Stimulated activated effector memory CD8-positive, alpha-beta T cell treated with anti-CD3 and anti-CD28 coated beads, Interleukin-12 subunit alpha, Interleukin-12 subunit beta, amount 100 ng/mL, for 72 hours (primary cell): Measurements from ENCODE around the gene PLEKHA8.
A peak's percentile ranks its signal among the peaks of the same experiment; 100 is the strongest.

Experiments used
- ATAC-seq: fragments of 150-1000 bp; cut with Tn5 transposase; 2 replicates; pipeline ENCODE4 v1.10.0; 2021
- DNase-seq, 2 donors: peaks; one replicate each; pipeline ENCODE4 v3.0.0; 2021 to 2022; ENCODE audit warnings: low spot score in 2 of 2
- H3K27ac Mint-ChIP-seq: one replicate; pipeline ENCODE4 v1.8.0; 2022; ENCODE audit warnings: mild to moderate bottlenecking, mixed read lengths
- H3K36me3 Mint-ChIP-seq: one replicate; pipeline ENCODE4 v1.8.0; 2022; ENCODE audit warnings: mild to moderate bottlenecking, mixed read lengths
- H3K4me1 Mint-ChIP-seq: one replicate; pipeline ENCODE4 v1.8.0; 2022; ENCODE audit warnings: mixed read lengths
- H3K4me3 Mint-ChIP-seq: one replicate; pipeline ENCODE4 v1.8.0; 2022; ENCODE audit warnings: mild to moderate bottlenecking, mixed read lengths
- H3K9me3 Mint-ChIP-seq: one replicate; pipeline ENCODE4 v1.8.0; 2022; ENCODE audit warnings: mixed read lengths

PLEKHA8 gene

GRCh38 chr7:30069096-30069867 lies 41.1 kb downstream of the PLEKHA8 start:
- Mint-ChIP-seq H3K4me3 (no peak overlapping the region), H3K36me3 (peaks cover 7% of the 10 kb centered on the region), H3K4me1 (no peaks in the 10 kb centered on the region), H3K9me3 (no peaks in the 10 kb centered on the region), H3K27ac (no peak overlapping the region)
- DNase-seq, result no peak
- ATAC-seq, result no peak

GRCh38 chr7:30070052-30070451 lies 41.8 kb downstream of the PLEKHA8 start:
- Mint-ChIP-seq H3K4me1 (no peaks in the 10 kb centered on the region), H3K9me3 (no peaks in the 10 kb centered on the region), H3K36me3 (peaks cover 6% of the 10 kb centered on the region), H3K27ac (no peak overlapping the region), H3K4me3 (no peak overlapping the region)
- ATAC-seq, result no peak
- peak in 1 of 2 donors; percentile 20 for DNase-seq

GRCh38 chr7:30072735-30073134 lies 44.5 kb downstream of the PLEKHA8 start:
- ATAC-seq (no peak), DNase-seq (no peak)
- Mint-ChIP-seq H3K27ac (no peak overlapping the region), H3K4me3 (no peak overlapping the region), H3K9me3 (no peaks in the 10 kb centered on the region), H3K4me1 (no peaks in the 10 kb centered on the region), H3K36me3 (peaks cover 6% of the 10 kb centered on the region)

GRCh38 chr7:30074422-30075030 lies 46.3 kb downstream of the PLEKHA8 start:
- DNase-seq (no peak), ATAC-seq (no peak)
- Mint-ChIP-seq H3K36me3 (peaks cover 15% of the 10 kb centered on the region), H3K4me1 (no peaks in the 10 kb centered on the region), H3K4me3 (no peak overlapping the region), H3K9me3 (no peaks in the 10 kb centered on the region), H3K27ac (no peak overlapping the region)

- no peaks in the 10 kb centered on the region for H3K9me3 Mint-ChIP-seq
- H3K4me1 Mint-ChIP-seq, result no peaks in the 10 kb centered on the region
- H3K4me3 Mint-ChIP-seq, result no peak overlapping the region
- peaks cover 10% of the 10 kb centered on the region for H3K36me3 Mint-ChIP-seq
- no peak overlapping the region for H3K27ac Mint-ChIP-seq
- no peak for DNase-seq
- no peak for ATAC-seq
These were observed 48.2 kb downstream of the PLEKHA8 start for GRCh38 chr7:30076411-30076810.

GRCh38 chr7:30078280-30078679 lies 50.1 kb downstream of the PLEKHA8 start:
- ATAC-seq, result no peak
- H3K4me1 Mint-ChIP-seq, result no peaks in the 10 kb centered on the region
- H3K9me3 Mint-ChIP-seq, result no peaks in the 10 kb centered on the region

GRCh38 chr7:30079880-30080279 lies 51.7 kb downstream of the PLEKHA8 start:
- ATAC-seq (no peak), DNase-seq (no peak)
- no peaks in the 10 kb centered on the region for H3K9me3 Mint-ChIP-seq
- no peak overlapping the region for H3K4me3 Mint-ChIP-seq
- H3K4me1 Mint-ChIP-seq, result no peaks in the 10 kb centered on the region
- no peak overlapping the region for H3K27ac Mint-ChIP-seq
- H3K36me3 Mint-ChIP-seq, result peaks cover 8% of the 10 kb centered on the region

More at GRCh38 chr7:30078280-30078679, 50.1 kb downstream of the PLEKHA8 start:
- Mint-ChIP-seq H3K36me3 (peaks cover 8% of the 10 kb centered on the region), H3K27ac (no peak overlapping the region), H3K4me3 (no peak overlapping the region)
- no peak for DNase-seq

- Mint-ChIP-seq H3K27ac (no peak overlapping the region), H3K9me3 (no peaks in the 10 kb centered on the region), H3K36me3 (peaks cover 8% of the 10 kb centered on the region), H3K4me3 (no peak overlapping the region), H3K4me1 (no peaks in the 10 kb centered on the region)
- DNase-seq (no peak), ATAC-seq (no peak)
These were observed 52.6 kb downstream of the PLEKHA8 start for GRCh38 chr7:30080818-30081217.

GRCh38 chr7:30082686-30083085 lies 54.5 kb downstream of the PLEKHA8 start:
- Mint-ChIP-seq H3K9me3 (no peaks in the 10 kb centered on the region), H3K36me3 (peaks cover 8% of the 10 kb centered on the region), H3K4me1 (peaks cover 7% of the 10 kb centered on the region), H3K4me3 (no peak overlapping the region), H3K27ac (no peak overlapping the region)
- ATAC-seq (no peak), DNase-seq (no peak)

GRCh38 chr7:30083334-30083733 lies 55.1 kb downstream of the PLEKHA8 start:
- ATAC-seq (no peak), DNase-seq (no peak)
- Mint-ChIP-seq H3K27ac (no peak overlapping the region), H3K9me3 (no peaks in the 10 kb centered on the region), H3K4me1 (peaks cover 8% of the 10 kb centered on the region), H3K4me3 (no peak overlapping the region), H3K36me3 (peaks cover 8% of the 10 kb centered on the region)

- H3K4me1 Mint-ChIP-seq, result peaks cover 8% of the 10 kb centered on the region
- ATAC-seq, result no peak
- H3K9me3 Mint-ChIP-seq, result no peaks in the 10 kb centered on the region
These were observed 56.0 kb downstream of the PLEKHA8 start for GRCh38 chr7:30084212-30084611.

GRCh38 chr7:30086529-30086928 lies 58.3 kb downstream of the PLEKHA8 start:
- Mint-ChIP-seq H3K27ac (no peak overlapping the region), H3K36me3 (peaks cover 5% of the 10 kb centered on the region), H3K4me3 (no peak overlapping the region), H3K9me3 (no peaks in the 10 kb centered on the region), H3K4me1 (peaks cover 8% of the 10 kb centered on the region)
- DNase-seq (no peak), ATAC-seq (no peak)

More at GRCh38 chr7:30084212-30084611, 56.0 kb downstream of the PLEKHA8 start:
- no peak overlapping the region for H3K4me3 Mint-ChIP-seq
- peaks cover 2% of the 10 kb centered on the region for H3K36me3 Mint-ChIP-seq
- H3K27ac Mint-ChIP-seq, result no peak overlapping the region
- DNase-seq, result no peak

GRCh38 chr7:30087371-30087770 lies 59.2 kb downstream of the PLEKHA8 start:
- H3K27ac Mint-ChIP-seq, result peak overlapping the region; percentile 15
- peaks cover 5% of the 10 kb centered on the region for H3K36me3 Mint-ChIP-seq
- H3K9me3 Mint-ChIP-seq, result no peaks in the 10 kb centered on the region
- no peak for ATAC-seq
- H3K4me3 Mint-ChIP-seq, result no peak overlapping the region
- no peak for DNase-seq
- H3K4me1 Mint-ChIP-seq, result peaks cover 8% of the 10 kb centered on the region

GRCh38 chr7:30088362-30088761 lies 60.1 kb downstream of the PLEKHA8 start:
- Mint-ChIP-seq H3K9me3 (no peaks in the 10 kb centered on the region), H3K4me3 (no peak overlapping the region), H3K27ac (no peak overlapping the region), H3K4me1 (peaks cover 8% of the 10 kb centered on the region), H3K36me3 (peaks cover 5% of the 10 kb centered on the region)
- DNase-seq, result no peak
- ATAC-seq, result no peak

- ATAC-seq (no peak), DNase-seq (no peak)
- Mint-ChIP-seq H3K9me3 (no peaks in the 10 kb centered on the region), H3K4me1 (peaks cover 8% of the 10 kb centered on the region), H3K36me3 (peaks cover 5% of the 10 kb centered on the region), H3K4me3 (no peak overlapping the region), H3K27ac (no peak overlapping the region)
These were observed 61.9 kb downstream of the PLEKHA8 start for GRCh38 chr7:30090111-30090510.

GRCh38 chr7:30091491-30091912 lies 63.3 kb downstream of the PLEKHA8 start:
- no peak overlapping the region for H3K4me3 Mint-ChIP-seq
- no peak for DNase-seq
- H3K36me3 Mint-ChIP-seq, result peaks cover 5% of the 10 kb centered on the region
- peaks cover 8% of the 10 kb centered on the region for H3K4me1 Mint-ChIP-seq
- no peak overlapping the region for H3K27ac Mint-ChIP-seq
- H3K9me3 Mint-ChIP-seq, result no peaks in the 10 kb centered on the region
- no peak for ATAC-seq
